Globus pallidus (tissue), 1 donor: ENCODE measurements around the gene RUNX1.

Experiments
- DNase-seq: peaks from one replicate; pipeline ENCODE4 v3.0.0-alpha.2; 2015; ENCODE audit warnings: low spot score

The RUNX1 gene

GRCh38 chr21:34923626-34924025 lies 125.5 kb downstream of the RUNX1 start:
- DNase-seq: no peak

GRCh38 chr21:34923202-34923601 lies 125.9 kb downstream of the RUNX1 start:
- DNase-seq: no peak

- DNase-seq: no peak
Measured at GRCh38 chr21:34922479-34922878, 126.6 kb downstream of the RUNX1 start.

GRCh38 chr21:34921151-34921550 lies 128.0 kb downstream of the RUNX1 start:
- no peak for DNase-seq

DNA sequence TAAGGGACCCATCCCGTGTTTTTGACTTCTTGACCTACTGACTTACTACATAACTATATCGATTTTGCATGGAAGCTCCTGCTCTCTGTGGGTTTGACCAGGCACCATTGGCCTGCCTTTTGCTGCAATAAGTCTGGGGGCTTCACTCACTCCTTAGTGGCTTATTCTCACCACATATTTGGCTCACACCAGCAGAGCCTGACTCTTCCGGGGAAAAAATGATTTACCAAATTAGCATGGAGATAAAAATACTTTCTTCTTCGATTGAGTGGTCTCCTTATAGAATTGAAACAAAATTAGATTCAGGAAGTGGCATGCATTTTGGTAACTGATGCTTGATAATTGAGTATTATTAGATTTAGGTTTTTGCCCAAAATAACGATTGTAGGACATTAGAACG lies 129.7 kb downstream of the RUNX1 start:
- DNase-seq: no peak

- DNase-seq: no peak
Measured at GRCh38 chr21:34916446-34916845, 132.7 kb downstream of the RUNX1 start.

- DNase-seq: no peak
Measured at GRCh38 chr21:34915364-34915841, 133.7 kb downstream of the RUNX1 start.

DNA sequence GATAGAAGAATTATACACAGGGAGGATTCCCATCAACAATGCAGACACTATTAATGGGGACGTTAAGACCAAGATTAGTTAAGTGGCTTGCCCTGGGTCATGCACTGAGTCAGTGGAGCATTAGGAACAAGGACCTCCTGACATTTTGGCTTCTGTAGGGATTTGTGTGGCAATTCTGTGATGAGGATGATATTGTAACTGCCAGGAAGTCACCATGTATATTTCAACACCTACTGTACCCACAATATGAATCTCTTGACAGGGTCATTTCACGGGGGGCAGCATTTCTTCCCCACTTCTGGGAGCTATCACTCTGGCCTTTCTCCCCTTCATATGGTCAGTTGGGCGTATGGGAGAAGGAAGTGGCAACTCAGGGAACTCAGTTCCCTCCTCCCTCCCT lies 134.9 kb downstream of the RUNX1 start:
- DNase-seq: no peak

DNA sequence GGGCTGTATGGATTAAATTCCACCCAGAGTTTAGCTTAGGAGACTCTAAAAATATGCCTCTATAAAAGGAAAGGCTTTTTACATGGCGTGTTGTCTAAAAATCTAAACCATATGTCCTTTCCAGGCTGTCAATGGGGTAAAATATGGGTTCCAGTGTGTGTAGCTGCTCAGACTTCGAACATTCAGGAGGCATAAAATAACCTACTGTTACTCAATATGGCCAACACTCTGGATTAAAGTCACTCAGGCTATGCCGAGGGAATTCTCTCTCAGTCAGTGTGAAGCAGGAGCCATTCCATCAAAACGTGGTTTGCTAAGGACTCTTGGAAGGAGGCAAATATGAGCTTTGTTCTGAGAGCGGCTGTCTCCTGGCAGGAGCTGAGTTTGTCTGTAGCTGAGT lies 135.3 kb downstream of the RUNX1 start:
- DNase-seq: no peak

DNA sequence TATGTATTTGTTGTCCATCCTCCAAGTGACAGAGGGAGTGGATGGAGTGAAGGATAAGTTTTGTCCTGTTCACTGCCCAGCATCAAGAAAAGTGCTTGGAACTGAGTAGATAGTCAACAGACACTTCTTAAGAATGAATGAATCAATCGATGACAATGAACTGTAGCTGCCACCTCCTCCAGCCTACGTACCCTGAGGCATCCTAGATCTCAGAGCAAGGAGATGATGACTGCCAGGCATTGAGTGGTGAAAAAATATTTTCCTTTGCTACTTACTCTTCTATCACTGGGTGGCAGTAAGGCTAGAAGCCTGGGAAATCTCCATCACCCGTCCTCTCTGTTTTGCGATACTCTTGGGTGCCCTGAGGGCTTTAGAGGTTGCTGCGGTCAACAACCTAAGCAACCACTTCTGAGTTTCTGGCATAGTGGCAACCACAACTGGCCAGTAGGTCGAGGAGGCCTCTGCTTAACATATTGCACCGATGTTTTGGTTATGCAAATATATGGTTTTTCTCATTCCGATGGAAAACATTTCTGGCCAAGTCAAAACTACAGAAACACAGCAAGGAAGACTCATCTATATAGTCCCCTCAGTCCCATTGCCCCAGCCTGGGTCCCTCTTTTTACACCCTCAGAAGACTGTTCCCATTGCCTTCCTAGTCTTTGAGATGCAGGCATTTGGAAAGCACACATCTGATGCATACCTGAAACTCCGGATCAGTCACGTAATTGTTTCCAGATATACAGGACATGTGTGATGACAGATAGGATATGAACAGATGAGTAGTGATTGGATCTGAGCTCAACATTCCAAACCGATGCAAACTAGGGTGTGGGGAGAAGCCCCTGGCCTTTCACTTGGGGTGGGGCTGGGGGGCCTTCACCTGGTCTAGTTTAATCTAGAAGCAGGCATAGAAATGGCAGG lies 136.8 kb downstream of the RUNX1 start:
- DNase-seq: no peak

GRCh38 chr21:34911360-34911759 lies 137.7 kb downstream of the RUNX1 start:
- no peak for DNase-seq

DNA sequence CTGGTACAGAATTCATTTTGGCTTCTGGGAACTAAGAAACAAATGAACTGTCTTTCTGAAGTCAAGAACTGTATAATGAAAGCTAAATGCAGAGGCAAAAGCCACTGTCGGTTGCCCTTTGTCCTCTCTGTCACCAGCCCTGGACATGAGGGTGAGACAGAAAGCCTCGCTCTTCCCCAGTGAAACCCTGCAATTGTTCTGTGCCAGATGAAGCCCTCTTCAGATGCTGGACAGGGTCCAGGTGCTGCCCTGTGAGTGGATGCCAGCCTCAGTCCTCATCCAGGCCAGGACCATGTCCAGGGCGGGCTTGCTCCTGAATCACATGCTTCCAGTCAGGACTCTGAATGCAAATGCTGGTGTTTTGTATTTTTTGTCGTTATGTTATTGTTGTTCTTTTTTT lies 138.7 kb downstream of the RUNX1 start:
- DNase-seq: peak; percentile 68

GRCh38 chr21:34909492-34910292 lies 139.4 kb downstream of the RUNX1 start:
- no peak for DNase-seq

DNA sequence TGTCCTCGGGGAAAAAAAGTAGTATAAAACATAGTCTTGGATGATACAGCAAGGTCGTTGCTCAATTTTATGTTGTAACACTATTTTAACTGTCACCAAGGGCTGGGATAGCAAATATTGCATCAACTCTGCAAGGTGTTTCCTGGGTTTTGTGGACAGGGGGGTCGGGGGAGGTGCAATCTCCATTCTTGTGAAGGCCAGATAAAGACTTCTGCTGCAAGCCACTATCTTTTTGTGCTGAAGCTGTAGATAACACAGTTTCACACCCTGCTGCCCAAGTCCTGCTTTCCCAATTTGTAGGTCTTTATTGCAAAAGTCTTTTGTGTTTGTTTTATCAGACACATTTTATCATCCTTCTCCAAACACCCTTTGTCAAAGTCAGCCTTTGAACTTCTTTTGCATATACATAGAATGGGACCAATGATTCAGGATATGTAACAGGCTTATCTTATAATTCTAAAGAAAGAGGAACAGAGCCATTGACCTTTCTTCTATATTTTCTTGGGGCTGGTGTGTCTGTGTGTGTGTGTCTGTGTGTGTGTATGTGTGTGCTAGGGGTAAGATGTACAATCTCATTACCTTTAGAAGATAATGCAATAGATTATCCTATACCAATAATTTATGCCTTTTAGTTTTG lies 140.6 kb downstream of the RUNX1 start:
- no peak for DNase-seq

DNA sequence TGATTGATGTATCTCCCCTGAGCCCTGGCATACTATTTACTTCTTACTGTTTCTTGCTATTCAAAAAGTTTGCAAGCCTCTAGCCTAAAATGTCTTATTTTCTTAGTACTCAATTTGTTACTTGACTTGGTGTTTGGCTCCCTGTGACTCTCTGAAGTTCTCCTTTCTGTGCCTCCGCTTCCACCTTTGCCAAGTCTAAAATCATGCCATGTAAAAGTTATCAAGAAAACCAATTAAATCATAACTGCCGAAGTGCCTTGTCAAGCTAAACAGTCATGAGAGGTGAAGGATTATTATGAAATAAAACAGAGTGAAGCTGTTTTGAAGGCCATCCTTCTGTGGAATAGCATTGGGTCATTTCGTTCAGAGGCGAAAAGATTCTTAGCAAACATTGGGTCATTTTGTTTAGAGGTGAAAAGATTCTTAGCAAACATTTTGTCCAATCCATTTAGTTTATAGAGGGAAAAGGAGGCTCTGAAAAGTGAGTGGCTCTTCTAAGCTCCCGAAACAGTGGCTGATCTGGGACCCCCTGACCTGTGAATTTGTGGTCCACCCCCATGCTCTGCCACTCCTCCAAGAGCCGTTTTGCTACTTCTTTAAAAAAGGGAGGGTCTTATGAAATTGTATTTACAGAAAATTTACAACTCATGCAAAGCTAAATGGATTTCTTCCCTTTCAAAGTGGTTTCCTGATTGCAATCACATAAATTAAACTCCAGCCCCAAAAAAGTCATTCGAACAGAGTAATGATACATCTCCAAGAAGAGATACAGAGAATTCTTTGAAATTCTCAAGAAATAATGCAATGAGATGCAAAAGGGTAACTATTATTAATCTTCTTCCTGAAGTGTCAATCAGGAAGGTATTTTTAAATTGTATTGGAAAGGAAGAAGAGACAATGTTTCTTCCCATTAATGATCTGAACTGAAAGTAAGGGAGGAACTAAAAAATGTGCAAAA lies 141.4 kb downstream of the RUNX1 start:
- DNase-seq: no peak

DNA sequence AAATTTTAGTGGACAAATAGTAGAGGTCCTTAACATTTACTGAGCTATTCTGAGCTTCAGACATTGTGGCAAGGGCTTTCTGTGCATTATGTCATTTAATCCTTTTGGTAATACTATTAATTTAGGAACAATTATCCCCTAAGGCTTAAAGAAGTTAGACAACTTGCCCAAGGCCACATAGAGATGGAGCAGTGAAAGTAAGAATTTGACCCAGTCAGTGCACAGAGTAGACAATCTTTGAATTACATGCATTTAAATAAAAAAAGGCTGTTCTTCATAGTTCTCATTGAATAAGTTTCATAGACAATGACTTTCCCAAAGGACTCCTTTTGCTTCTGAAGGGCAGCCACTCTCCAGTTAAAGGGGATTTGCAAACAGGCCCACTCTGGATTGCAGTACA lies 142.7 kb downstream of the RUNX1 start:
- no peak for DNase-seq

GRCh38 chr21:34905218-34905537 lies 143.9 kb downstream of the RUNX1 start:
- no peak for DNase-seq

DNA sequence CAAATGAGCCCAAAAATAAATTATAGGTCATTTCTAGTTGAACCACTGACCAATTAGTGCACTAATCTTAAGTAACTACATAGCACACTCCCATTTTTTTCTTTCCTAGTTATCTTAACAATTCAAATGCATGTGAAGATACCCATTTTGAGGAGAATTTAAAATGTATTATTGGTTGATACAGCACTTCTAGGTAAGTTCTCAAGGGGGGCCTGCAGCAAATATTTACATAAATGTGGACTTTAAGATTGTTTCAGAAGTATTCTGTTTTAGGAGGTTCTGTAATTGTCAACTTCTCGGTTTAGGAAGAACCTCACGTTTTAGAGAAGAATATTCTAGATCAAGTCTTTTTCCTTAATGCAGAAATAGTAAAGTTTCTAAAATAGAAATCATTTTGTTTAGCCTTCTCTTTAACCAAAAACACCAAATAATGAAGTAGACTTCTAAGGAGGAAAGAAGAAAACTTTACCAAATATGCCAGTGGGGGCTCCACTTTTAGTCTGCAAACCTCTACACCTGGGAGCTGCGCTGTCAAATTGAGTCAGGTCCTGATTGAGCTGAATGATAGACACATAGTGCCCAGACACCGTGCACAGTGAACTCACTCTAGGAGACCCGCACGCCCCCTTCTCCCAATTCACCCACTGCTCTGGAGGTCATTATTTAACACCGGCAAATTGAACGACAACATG lies 144.4 kb downstream of the RUNX1 start:
- no peak for DNase-seq

- DNase-seq: no peak
Measured at GRCh38 chr21:34900376-34900775, 148.7 kb downstream of the RUNX1 start.

DNA sequence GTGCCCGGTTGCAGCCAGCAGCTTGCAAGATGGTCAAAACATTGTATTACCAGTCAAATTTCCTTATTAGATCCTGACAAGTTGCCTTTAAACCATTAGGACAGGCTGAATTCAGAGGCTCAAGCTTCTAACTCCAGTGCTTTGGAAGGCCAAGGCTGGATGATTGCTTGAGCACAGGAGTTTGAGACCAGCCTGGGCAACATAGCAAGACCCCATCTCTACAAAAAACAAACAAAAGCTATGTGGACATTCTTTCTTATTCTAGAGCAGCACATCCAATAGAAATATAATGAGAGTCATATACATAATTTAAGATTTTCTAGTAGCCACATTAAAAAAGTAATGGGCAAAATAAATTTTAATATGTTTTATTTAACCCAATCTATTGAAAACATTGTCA lies 149.3 kb downstream of the RUNX1 start:
- no peak for DNase-seq

- no peak for DNase-seq
Measured at GRCh38 chr21:34899302-34899701, 149.8 kb downstream of the RUNX1 start.
